HepG2 (cell line): ENCODE data around the gene HSF2BP. TPM values are rescaled to one million over a fixed set of nuclear protein-coding genes. Genes with fewer than 3 reads are reported as not detected.

ENCODE experiments used
- DR1 ChIP-seq: sonication (generic); formaldehyde crosslinking; IDR thresholded peaks from 2 replicates; pipeline ENCODE4 v1.8.0; 2021; ENCODE audit warnings: mild to moderate bottlenecking, missing genetic modification reagents, inconsistent platforms
- EEA1 ChIP-seq: sonication (generic); formaldehyde crosslinking; IDR thresholded peaks from 2 replicates; pipeline ENCODE4 v1.5.1; 2020; ENCODE audit warnings: mild to moderate bottlenecking, missing genetic modification reagents, borderline replicate concordance
- FOXA1 ChIP-seq, 2 experiments: fragments of 450-650 bp in 1 of 2; sonication (generic) in 1 of 2; formaldehyde crosslinking in 1 of 2; IDR thresholded peaks; 2 replicates each; pipeline versions ENCODE4 v1.4.0 to v1.6.1; 2016 to 2020; ENCODE audit warnings: missing genetic modification reagents in 1 of 2
- FOXA3 ChIP-seq: IDR thresholded peaks from 2 replicates; pipeline ENCODE4 v1.6.1; 2016; ENCODE audit warnings: missing genetic modification reagents, missing compliant biosample characterization
- GPN1 ChIP-seq: sonication (generic); formaldehyde crosslinking; IDR thresholded peaks from 2 replicates; pipeline ENCODE4 v1.5.1; 2020; ENCODE audit warnings: missing genetic modification reagents, borderline replicate concordance
- HOXA3 ChIP-seq: sonication (generic); formaldehyde crosslinking; IDR thresholded peaks from 2 replicates; pipeline ENCODE4 v1.5.0; 2020; ENCODE audit warnings: missing genetic modification reagents
- JDP2 ChIP-seq: sonication (generic); formaldehyde crosslinking; IDR thresholded peaks from 2 replicates; pipeline ENCODE4 v1.8.1; 2022; ENCODE audit warnings: missing genetic modification reagents, borderline replicate concordance
- STAG1 ChIP-seq: sonication (generic); formaldehyde crosslinking; IDR thresholded peaks from 2 replicates; pipeline ENCODE4 v1.4.0; 2020; ENCODE audit warnings: missing genetic modification reagents
- XBP1 ChIP-seq: sonication (generic); formaldehyde crosslinking; IDR thresholded peaks from 2 replicates; pipeline ENCODE4 v1.5.0; 2020; ENCODE audit warnings: missing genetic modification reagents
- ZBTB7A ChIP-seq: sonication (generic); formaldehyde crosslinking; IDR thresholded peaks from 2 replicates; pipeline ENCODE4 v1.8.0; 2022; ENCODE audit warnings: mild to moderate bottlenecking, missing genetic modification reagents
- ZFP90 ChIP-seq: sonication (generic); formaldehyde crosslinking; IDR thresholded peaks from 2 replicates; pipeline ENCODE4 v1.8.0; 2022; ENCODE audit warnings: missing genetic modification reagents, mild to moderate bottlenecking, inconsistent platforms, borderline replicate concordance
- ZNF292 ChIP-seq: sonication (generic); formaldehyde crosslinking; IDR thresholded peaks from 2 replicates; pipeline ENCODE4 v1.8.1; 2022; ENCODE audit warnings: mild to moderate bottlenecking, low read depth, missing genetic modification reagents, borderline replicate concordance
- ZNF343 ChIP-seq: sonication (generic); formaldehyde crosslinking; IDR thresholded peaks from 2 replicates; pipeline ENCODE4 v1.4.0; 2020; ENCODE audit warnings: mild to moderate bottlenecking, missing genetic modification reagents
- ZNF430 ChIP-seq: sonication (generic); formaldehyde crosslinking; IDR thresholded peaks from 2 replicates; pipeline ENCODE4 v1.9.0; 2021; ENCODE audit warnings: mild to moderate bottlenecking, missing genetic modification reagents
- ZNF468 ChIP-seq: sonication (generic); formaldehyde crosslinking; IDR thresholded peaks from 2 replicates; pipeline ENCODE4 v1.8.0; 2022; ENCODE audit warnings: mild to moderate bottlenecking, moderate library complexity, missing genetic modification reagents
- ZNF674 ChIP-seq: sonication (generic); formaldehyde crosslinking; IDR thresholded peaks from 2 replicates; pipeline ENCODE4 v1.5.0; 2020; ENCODE audit warnings: low read depth, mild to moderate bottlenecking, missing genetic modification reagents
- polyA plus RNA-seq, 8 experiments: library from polyadenylated mRNA; depleted of rRNA in 3 of 8; stranded (reverse) in 7 of 8; unstranded in 1 of 8; fragments of >200 nt; fragmentation: Illumina TruSeq in 4 of 8; extraction: Trizol in 4 of 8; gene quantifications; 2 replicates each; pipeline versions ENCODE4 v1.2.1 to v1.2.3, GENCODE V29; 2011 to 2016; ENCODE audit warnings: low read depth in 4 of 8, missing spikeins in 1 of 8, mixed read lengths in 1 of 8; ENCODE audit not compliant: insufficient read depth in 1 of 8
- total RNA-seq, 5 experiments: library from RNA; depleted of rRNA; stranded (reverse); fragments of >200 nt; fragmentation: Illumina TruSeq; extraction: Trizol; gene quantifications; 2 replicates each; pipeline ENCODE4 v1.2.3, GENCODE V29; 2016; ENCODE audit warnings: low read depth in 1 of 5
- TF ChIP-seq, protein P1 (sequence below): sonication (generic); formaldehyde crosslinking; IDR thresholded peaks from 2 replicates; pipeline ENCODE4 v1.4.0; 2020; ENCODE audit warnings: missing genetic modification reagents
- TF ChIP-seq, protein P2 (sequence below): IDR thresholded peaks from 2 replicates; pipeline ENCODE4 v1.6.1; 2016; ENCODE audit warnings: missing compliant biosample characterization, missing genetic modification reagents, borderline replicate concordance
- TF ChIP-seq, protein P3 (sequence below): sonication (generic); formaldehyde crosslinking; IDR thresholded peaks from 2 replicates; pipeline ENCODE4 v1.4.0; 2020; ENCODE audit warnings: missing genetic modification reagents
- TF ChIP-seq, protein P4 (sequence below): sonication (generic); formaldehyde crosslinking; IDR thresholded peaks from 2 replicates; pipeline ENCODE4 v1.5.0; 2020; ENCODE audit warnings: missing genetic modification reagents, mild to moderate bottlenecking, borderline replicate concordance
- TF ChIP-seq, protein P5 (sequence below): sonication (generic); formaldehyde crosslinking; IDR thresholded peaks from 2 replicates; pipeline ENCODE4 v1.5.0; 2020; ENCODE audit warnings: mild to moderate bottlenecking, missing genetic modification reagents

The HSF2BP gene
- total and polyA plus RNA-seq, 2 of the 13 experiments (the other 11 are each of a cell fraction or from before 2014, with no cell fraction given) = 0.67 to 2.2 TPM

DNA sequence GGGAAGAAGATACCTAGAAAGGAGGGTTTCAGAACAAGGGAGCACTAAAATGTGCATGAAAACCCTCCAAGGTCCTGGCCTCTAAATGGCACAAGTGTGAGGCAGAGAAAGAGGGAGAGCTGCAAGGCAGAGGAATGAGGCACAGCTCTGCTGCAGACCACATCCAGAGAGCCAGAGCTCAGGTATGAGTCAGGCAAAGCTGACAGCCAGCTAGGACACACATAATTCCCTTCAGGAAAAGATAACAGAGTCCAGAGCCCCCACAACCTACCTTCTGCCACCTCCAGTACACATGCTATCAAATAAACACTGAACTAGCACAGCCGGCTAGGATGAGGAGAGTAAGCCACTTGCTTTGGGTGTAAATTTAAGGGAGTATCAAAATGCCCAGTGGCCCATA lies 62.2 kb downstream of the HSF2BP start (continued):
- TF ChIP-seq ZFP90 (no peak), DR1 (CRISPR knock-in tag) (no peak), FOXA1 (IDR thresholded peaks at IDR 0.05) (no peak), FOXA1 (CRISPR knock-in tag; IDR thresholded peaks at IDR 0.05) (0 out of 2 replicates have a peak, but pooled peaks have one; percentile 4), JDP2 (no peak), FOXA3 (CRISPR knock-in tag) (peak; percentile 47), ZNF468 (CRISPR knock-in tag) (no peak), STAG1 (no peak), ZNF430 (CRISPR knock-in tag) (no peak), EEA1 (CRISPR knock-in tag) (no peak), ZNF292 (CRISPR knock-in tag) (peak; percentile 78; the same call in 1 of the 2 replicates), HOXA3 (no peak), ZBTB7A (CRISPR knock-in tag) (no peak), ZNF343 (CRISPR knock-in tag) (no peak), XBP1 (no peak), ZNF674 (CRISPR knock-in tag) (no peak), GPN1 (CRISPR knock-in tag) (no peak)
- TF ChIP-seq, protein P1, sequence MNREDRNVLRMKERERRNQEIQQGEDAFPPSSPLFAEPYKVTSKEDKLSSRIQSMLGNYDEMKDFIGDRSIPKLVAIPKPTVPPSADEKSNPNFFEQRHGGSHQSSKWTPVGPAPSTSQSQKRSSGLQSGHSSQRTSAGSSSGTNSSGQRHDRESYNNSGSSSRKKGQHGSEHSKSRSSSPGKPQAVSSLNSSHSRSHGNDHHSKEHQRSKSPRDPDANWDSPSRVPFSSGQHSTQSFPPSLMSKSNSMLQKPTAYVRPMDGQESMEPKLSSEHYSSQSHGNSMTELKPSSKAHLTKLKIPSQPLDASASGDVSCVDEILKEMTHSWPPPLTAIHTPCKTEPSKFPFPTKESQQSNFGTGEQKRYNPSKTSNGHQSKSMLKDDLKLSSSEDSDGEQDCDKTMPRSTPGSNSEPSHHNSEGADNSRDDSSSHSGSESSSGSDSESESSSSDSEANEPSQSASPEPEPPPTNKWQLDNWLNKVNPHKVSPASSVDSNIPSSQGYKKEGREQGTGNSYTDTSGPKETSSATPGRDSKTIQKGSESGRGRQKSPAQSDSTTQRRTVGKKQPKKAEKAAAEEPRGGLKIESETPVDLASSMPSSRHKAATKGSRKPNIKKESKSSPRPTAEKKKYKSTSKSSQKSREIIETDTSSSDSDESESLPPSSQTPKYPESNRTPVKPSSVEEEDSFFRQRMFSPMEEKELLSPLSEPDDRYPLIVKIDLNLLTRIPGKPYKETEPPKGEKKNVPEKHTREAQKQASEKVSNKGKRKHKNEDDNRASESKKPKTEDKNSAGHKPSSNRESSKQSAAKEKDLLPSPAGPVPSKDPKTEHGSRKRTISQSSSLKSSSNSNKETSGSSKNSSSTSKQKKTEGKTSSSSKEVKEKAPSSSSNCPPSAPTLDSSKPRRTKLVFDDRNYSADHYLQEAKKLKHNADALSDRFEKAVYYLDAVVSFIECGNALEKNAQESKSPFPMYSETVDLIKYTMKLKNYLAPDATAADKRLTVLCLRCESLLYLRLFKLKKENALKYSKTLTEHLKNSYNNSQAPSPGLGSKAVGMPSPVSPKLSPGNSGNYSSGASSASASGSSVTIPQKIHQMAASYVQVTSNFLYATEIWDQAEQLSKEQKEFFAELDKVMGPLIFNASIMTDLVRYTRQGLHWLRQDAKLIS (CRISPR knock-in tag) = no peak
- TF ChIP-seq, protein P2, sequence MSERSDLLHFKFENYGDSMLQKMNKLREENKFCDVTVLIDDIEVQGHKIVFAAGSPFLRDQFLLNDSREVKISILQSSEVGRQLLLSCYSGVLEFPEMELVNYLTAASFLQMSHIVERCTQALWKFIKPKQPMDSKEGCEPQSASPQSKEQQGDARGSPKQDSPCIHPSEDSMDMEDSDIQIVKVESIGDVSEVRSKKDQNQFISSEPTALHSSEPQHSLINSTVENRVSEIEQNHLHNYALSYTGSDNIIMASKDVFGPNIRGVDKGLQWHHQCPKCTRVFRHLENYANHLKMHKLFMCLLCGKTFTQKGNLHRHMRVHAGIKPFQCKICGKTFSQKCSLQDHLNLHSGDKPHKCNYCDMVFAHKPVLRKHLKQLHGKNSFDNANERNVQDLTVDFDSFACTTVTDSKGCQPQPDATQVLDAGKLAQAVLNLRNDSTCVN (CRISPR knock-in tag) = no peak
- TF ChIP-seq, protein P3, sequence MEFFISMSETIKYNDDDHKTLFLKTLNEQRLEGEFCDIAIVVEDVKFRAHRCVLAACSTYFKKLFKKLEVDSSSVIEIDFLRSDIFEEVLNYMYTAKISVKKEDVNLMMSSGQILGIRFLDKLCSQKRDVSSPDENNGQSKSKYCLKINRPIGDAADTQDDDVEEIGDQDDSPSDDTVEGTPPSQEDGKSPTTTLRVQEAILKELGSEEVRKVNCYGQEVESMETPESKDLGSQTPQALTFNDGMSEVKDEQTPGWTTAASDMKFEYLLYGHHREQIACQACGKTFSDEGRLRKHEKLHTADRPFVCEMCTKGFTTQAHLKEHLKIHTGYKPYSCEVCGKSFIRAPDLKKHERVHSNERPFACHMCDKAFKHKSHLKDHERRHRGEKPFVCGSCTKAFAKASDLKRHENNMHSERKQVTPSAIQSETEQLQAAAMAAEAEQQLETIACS (CRISPR knock-in tag) = no peak
- TF ChIP-seq, protein P4, sequence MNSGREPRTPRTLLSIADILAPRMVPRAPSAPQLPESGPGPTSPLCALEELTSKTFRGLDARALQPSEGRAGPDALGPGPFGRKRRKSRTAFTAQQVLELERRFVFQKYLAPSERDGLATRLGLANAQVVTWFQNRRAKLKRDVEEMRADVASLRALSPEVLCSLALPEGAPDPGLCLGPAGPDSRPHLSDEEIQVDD (CRISPR knock-in tag) = no peak
- TF ChIP-seq, protein P5, sequence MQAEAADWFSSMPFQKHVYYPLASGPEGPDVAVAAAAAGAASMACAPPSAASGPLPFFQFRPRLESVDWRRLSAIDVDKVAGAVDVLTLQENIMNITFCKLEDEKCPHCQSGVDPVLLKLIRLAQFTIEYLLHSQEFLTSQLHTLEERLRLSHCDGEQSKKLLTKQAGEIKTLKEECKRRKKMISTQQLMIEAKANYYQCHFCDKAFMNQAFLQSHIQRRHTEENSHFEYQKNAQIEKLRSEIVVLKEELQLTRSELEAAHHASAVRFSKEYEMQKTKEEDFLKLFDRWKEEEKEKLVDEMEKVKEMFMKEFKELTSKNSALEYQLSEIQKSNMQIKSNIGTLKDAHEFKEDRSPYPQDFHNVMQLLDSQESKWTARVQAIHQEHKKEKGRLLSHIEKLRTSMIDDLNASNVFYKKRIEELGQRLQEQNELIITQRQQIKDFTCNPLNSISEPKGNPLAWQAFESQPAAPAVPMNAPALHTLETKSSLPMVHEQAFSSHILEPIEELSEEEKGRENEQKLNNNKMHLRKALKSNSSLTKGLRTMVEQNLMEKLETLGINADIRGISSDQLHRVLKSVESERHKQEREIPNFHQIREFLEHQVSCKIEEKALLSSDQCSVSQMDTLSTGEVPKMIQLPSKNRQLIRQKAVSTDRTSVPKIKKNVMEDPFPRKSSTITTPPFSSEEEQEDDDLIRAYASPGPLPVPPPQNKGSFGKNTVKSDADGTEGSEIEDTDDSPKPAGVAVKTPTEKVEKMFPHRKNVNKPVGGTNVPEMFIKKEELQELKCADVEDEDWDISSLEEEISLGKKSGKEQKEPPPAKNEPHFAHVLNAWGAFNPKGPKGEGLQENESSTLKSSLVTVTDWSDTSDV (CRISPR knock-in tag) = no peak
